H1 (cell line): ENCODE data around the gene ROR1.

Experiments used
- BRCA1 ChIP-seq: IDR thresholded peaks from 2 replicates; pipeline ENCODE4 v1.6.1; 2012; ENCODE audit warnings: low read depth, low read length, improper control_type of control experiment
- POLR2A ChIP-seq, 2 experiments: IDR thresholded peaks; 1 replicate in 1 of 2; 2 replicates in 1 of 2; pipeline ENCODE4 v1.6.1; 2011; ENCODE audit warnings: low read depth in 2 of 2, low read length in 2 of 2, mild to moderate bottlenecking in 2 of 2; ENCODE audit errors: control extremely low read depth in 1 of 2
- SAP30 ChIP-seq: fragments of 300-600 bp; sonication (generic); IDR thresholded peaks from 2 replicates; pipeline ENCODE4 v1.7.1; 2012; ENCODE audit warnings: low read length, moderate library complexity, mild to moderate bottlenecking, inconsistent platforms; ENCODE audit not compliant: insufficient read depth, insufficient replicate concordance
- SP1 ChIP-seq: IDR thresholded peaks from 2 replicates; pipeline ENCODE4 v1.6.1; 2011; ENCODE audit warnings: low read depth, low read length

DNA sequence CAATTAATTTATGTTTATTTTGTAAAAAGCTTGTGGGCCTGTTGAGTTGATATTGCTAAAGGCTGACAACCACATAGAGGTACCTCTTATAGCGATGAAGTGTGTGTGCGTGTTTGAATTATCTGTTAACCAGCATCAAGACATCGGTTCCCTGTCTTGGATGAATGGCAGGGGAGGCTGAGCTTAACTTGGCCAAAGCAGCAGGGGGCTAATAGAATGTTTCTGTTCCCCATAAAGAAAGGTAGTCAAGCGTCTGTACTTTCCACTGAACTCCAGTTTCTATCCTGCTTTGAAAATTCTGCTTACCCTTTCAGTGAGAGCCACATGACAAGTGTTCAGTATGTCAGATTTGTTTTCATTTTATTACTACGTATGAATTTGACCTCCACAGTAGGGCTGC lies 63.0 kb downstream of the ROR1 start:
- TF ChIP-seq POLR2A (IDR thresholded peaks at IDR 0.05; ENCODE audit: control extremely low read depth in 1 of 2, low read depth in 2 of 2, low read length in 2 of 2) (no peak), SP1 (no peak), SAP30 (no peak), BRCA1 (no peak)
